Esophagus mucosa (tissue), 1 donor: Measurements from ENCODE around the gene PAX2. TPM values are rescaled to one million over a fixed set of nuclear protein-coding genes. Genes with fewer than 3 reads are reported as not detected.
"Not testable (repeated sequence)": the region's sequence is repeated elsewhere in the genome, so short reads cannot be mapped to it uniquely, and the experiment has no call there.

Source experiments
- ATAC-seq: fragments of 200-7000 bp; cut with Tn5 transposase; one replicate; pipeline ENCODE4 v1.9.1; 2020
- total RNA-seq: library from RNA; stranded (reverse); gene quantifications from one replicate; pipeline ENCODE4 v1.2.4, GENCODE V29; 2023
- donor health status: DM: yes; HTN: yes; CAD: no.

The PAX2 gene
- not detected for total RNA-seq

DNA sequence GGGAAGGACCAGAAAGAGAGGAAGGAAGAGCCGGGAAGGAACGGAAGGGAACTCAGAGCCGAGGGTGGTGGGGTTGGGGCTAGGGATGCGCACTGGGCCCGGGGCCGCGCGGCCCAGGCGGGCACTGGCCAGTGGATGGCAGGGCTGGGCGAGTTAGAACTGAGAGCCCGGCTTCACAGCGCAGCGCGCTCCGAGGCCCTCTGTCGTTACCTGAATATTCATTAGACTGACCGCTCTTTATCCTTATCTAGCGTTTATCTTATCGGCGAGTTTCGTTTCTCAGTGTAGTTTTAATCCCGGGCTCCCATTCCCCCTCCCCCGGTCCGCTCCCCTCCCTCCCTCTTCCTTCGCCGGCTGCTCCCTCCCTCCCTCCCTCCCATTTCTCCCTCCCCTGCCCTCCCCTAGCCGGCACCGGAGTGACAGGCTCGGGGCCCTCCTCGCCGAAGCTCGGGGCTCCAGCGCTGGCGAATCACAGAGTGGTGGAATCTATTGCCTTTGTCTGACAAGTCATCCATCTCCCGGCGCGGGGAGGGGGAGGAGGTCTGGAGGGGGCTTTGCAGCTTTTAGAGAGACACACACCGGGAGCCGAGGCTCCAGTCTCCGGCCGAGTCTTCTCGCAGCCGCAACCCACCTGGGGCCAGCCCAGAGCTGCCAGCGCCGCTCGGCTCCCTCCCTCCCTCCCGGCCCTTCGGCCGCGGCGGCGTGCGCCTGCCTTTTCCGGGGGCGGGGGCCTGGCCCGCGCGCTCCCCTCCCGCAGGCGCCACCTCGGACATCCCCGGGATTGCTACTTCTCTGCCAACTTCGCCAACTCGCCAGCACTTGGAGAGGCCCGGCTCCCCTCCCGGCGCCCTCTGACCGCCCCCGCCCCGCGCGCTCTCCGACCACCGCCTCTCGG, at the start of gene PAX2:
TSS of gene PAX2 (plus strand) at position 596 of the 895 bp plus-strand sequence. CDS start 679 bp downstream, outside the sequence.
- ATAC-seq: no peak

DNA sequence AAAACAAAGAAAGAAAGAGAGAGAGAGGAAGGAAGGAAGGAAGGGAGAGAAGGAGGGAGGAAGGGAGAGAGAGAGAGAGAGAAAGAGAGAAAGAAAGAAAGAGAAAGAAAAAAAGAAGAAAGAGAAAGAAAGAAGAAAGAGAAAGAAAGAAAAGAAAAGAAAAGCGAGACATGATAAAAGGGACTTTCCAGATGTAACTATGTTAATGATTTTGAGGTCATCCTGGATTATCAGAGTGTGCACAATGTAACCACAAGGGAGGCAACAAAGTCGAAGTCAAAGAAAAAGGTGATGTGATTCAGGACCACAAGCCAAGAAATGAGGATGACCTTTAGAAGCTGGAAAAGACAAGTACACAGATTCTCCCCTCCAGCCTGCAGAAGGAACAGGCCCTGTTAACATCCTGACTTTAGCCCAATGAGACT, 48.9 kb upstream of the PAX2 start:
- ATAC-seq: no peak

DNA sequence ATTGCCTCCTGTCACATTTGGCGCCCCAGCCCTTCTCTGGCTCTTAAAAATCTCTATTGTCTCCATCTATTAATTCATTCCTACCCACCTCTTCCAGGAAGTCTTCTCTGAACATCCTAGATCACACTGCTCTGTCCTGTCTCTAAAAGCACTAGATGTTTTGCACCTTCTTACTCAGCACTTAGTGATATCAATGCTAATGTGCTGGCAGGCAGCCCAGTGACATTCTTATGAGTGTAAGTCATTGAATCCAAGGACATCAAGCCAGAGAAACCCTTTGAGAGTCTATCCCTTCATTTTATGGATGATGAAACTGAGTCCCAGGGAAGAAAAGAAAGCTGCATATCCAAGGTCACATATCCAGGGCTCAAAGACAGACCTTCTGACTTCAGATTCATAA, 48.3 kb upstream of the PAX2 start:
- ATAC-seq: no peak

DNA sequence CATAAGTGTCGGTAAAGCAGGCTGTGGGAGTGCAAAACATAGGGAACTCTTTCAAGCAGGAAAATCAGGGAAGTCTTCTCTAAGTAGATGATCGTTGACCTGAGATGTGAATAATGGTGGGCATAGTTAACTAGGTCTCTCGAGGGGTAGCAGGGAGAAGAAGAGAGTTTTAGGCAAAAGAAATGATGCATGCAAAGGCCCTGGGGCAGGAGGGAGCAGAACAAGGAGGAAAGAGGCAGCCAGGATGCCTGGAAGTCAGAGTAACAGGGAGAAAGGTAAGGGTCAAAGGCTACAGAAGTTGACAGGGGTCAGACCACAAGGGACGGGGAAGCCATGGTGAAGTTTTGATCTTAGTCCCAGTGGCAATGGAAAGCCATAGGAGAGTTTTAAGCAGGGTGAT, 47.8 kb upstream of the PAX2 start:
- no peak for ATAC-seq

DNA sequence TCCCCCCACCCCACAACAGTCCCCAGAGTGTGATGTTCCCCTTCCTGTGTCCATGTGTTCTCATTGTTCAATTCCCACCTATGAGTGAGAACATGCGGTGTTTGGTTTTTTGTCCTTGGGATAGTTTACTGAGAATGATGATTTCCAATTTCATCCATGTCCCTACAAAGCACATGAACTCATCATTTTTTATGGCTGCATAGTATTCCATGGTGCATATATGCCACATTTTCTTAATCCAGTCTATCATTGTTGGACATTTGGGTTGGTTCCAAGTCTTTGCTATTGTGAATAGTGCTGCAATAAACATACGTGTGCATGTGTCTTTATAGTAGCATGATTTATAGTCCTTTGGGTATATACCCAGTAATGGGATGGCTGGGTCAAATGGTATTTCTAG, 43.7 kb upstream of the PAX2 start:
- ATAC-seq: not testable (repeated sequence)

DNA sequence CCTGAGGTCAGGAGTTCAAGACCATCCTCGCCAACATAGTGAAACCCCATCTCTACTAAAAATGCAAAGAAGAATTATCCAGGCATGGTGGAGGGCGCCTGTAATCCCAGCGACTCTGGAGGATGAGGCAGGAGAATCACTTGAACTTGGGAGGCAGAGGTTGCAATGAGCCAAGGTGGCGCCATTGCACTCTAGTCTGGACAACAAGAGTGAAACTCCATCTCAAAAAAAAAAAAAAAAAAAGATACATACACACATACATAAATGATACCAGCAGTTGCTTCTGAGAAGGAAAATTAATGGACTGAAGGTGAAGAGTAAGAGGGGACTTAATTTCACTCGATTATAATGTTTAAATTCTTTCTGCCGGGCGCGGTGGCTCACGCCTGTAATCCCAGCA, 40.2 kb upstream of the PAX2 start:
- ATAC-seq: no peak

DNA sequence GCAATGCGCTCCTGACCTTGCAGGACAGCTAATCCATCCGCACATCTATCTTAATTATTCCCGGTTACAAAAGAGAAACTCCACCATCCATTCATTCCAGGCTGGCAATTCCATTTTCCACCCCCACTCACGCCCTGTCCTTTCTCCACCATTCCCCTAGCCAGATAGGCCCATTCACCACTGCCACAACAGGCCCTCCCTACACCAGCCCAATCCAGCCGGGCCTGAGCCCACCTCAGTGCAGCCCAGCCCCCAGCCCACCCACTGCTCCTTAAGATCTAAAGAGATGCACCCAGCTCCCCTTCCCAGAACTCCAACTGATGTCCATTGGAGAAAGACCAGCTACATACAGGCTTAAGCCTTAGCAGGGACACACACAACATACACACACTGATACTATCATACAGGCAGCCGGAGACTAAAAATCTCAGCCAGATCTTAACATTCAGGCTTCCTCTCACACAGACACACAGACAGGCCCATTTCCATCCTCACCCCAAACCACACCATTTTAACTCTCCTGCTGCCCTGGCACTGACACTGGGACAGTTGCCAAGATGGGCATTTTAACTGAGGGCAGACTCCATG, 38.0 kb upstream of the PAX2 start:
- no peak for ATAC-seq

DNA sequence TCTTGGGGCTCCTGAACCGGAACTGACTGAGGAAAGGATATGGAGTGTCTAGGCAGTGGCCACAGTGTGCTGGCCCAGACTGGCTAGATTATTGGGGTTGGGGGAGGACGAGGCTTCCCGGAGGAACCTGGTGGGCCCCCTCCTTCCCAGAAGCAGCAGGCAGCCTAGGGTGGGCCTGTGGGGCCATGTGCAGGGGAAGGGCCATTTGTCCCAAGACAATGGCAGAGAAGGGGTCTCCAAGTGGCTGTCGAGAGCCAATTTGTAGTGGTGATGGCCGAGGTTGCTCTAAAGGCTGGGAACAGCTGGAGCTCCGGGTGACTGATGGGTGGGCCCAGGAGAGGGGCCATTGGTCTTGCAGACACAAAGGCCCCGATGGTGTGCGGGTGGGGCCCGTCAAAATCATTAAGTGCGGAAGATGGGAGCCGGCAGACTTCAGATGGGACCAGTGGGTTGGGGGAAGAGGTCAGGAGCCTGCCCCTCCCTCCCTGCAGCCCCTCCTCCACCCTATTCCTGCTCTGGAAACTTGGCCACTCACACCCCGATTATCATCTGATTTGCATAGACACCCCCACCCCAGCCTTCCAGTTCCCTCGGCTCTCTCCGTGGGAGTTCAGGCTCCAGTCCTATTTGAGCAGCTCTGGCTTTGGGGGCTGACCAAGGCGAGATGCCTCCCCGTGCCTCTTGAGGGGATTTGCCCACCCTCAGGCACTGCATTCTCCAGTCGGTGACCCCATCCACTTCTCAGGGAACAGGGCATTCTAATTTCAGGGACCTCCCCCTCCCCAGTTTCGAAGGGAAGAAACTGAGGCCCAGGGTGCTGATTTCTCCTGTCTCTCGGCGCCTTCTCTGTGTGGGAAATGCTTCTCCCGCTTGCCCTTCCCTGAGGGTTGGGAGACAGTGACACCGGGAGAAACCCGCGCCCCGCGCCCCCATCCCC, 36.0 kb upstream of the PAX2 start:
- ATAC-seq: no peak

DNA sequence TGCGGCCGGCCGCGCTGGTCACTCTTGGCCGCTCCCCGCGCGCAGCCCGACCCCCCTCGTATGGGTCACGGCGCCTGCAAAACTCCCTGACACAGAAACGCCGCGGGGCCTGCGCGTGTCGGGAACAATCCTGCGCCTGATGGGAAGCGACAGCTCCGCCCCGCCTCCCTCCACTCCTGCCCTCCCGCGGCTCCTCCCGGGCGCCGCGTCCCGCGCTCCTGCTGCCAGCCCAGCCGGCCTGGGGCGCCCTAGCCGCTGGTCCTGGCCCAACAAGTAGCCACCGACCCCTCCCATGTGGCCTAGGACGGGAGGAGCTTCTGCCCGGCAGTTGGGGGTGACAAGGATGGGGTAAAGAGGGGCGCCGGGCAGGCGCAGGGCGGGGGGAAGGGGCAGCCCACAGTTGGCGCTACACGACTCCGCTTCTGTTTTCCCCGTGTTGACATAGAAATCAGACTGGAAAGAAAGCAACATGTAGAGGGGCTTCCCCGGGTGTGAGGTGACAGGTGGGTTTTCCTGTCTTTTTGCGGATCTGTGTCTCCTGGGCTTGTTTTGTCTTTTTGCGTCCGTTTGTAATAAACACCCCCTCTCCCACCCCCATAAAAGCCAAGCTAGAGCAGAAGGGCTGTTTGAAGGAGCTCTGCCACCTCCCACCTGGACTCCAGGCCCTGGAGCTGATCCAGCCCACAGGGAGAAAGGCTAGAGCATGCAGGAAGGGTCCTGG, 35.1 kb upstream of the PAX2 start:
- ATAC-seq: no peak

DNA sequence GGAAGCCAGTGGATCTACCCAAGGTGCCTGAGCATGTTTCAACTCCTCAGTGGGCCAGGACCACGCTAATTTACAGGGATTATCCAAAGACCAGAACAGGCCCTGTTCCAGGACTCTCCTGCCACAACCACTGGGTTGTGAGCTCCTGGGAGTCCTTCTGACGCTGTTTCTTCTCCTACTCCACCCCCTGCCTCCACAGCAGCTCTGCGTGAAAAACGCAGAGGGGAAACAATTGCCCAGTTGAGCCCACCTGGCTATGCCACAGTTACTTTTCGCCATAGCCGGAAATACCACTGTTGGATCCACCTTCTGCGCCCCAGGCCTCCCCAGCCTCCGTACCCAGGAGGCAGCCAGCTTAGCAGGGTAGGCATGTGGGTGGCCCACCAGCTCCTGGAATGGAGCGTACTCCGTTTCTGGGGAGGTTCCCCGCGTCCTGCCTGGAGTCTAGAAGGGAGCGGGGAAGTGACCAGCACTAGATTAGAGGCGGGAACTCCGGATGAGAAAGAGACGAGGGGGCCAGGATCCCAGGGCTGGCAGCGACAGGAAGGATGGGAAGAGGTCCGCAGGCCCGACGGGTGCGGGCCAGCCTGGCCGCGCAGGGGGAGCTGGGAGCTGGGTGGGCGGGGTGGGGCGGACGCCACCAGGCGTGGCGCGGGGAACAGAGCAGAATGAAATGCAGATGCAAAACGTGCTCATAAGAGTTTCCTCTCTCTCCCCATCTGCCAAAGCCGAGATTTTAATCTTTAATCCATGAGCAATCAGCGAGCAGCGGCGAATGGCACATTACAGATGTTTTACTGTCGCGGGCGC, 32.1 kb upstream of the PAX2 start:
- ATAC-seq: no peak

DNA sequence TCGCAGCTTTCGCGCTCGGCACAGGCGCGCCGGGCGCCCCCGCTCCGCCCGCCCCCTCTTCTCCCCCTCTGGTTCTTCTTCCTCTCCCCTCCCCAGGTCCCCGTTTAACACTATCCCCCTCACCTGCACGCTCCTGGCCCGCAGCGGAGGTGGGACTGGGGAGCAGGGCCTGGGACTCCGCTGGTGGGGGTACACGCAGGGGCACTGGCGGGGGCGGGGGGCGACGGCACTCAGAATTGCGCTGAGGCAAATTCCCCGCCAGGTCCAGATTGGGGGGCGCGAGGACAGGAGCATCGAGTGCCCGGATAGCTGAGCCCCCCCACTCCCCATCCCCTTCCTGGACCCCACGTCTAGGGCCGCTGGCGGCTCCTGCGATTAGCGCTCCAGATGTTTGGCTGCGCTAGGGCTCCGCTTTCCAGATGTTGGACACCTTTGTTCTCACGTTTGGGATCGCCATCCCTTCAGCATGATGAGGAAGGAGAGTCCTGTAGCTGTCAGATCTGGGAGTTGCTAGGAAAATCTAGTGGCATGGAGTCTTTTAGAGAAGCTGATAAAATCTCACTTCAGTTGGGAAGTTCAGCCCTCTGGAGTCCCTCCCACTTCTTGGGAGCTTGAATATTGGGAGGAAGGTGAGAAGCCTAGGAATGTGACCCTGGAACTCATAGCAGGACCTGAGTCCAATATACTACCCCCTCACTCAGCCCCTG, 31.4 kb upstream of the PAX2 start:
- ATAC-seq: no peak

DNA sequence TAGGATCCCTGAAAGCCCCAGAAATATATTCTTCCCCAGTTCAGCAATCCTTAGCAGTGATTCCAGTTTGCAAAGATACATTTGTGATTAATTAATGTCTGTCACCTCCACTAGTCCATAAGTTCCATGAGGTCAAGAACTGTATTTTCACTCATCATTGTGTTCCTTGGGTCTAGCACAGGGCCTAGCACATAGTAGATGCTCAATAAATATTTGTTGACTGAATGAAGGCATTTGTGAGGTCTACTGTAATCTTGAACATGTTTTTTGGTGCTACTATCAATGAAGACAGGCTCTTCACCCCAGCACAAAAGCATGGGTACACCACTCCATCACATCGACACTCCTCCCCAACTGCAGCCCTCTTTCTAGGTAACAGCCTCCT, 30.8 kb upstream of the PAX2 start:
- ATAC-seq: no peak

DNA sequence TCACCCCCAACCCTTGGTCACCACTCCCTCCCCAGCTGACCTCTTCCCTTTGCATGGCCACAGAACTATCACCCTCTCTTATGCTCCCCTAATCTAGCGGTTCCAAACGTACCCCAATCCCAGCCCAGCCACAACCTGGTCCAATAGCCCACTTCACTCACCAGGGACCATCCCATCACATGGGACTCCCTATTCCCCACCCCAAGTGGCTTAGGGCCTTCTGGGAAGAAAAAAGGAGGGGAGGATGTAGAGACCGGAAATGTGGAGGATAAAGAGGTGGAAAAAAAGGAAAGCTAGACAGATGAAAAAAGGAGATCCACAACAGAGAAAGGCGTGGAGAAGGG, 30.3 kb upstream of the PAX2 start:
- no peak for ATAC-seq

DNA sequence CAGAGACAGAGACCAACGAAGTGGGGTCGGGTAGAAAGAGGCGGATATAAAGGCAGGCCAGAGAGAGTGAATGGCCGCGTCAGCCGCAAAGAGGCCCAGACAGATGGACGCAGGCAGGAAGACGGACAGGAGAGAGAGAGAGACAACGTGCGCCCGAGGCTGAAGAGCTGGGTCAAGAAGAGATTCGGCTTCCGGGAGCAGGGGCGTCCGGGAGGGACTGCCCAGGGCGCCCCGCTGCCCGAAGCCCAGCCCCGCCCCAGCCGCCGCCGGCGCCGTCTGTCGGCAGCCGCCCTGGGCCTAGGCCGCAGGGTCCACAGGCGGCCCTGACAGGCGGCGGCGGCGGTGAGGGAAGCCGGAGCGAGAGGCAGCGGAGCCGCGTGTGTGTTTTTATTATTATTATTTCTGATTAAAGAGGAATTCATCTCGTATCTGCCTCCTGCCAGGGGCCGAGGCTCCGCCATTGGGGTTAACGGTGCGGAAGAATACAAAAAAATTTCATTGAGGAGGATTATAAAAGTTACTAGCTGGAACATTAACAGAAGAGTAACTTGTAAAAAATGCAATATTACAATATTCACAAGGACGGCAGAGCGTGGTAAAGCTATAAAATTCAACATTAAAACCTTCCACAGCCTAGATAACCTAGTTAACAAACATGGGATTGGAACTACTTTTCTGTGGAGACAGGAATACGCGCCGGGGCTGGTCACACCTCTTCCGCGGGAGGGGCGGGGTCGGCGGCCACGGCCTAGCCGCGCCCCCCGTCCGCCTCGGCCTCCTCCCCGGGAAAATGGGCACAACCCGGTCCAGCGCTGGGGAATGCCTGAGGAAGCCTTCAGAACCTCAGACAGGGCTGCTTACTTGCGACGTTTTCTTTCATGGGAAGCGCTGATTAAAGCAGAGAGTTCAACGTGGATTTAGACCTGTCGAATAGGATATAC, 29.7 kb upstream of the PAX2 start:
- no peak for ATAC-seq

DNA sequence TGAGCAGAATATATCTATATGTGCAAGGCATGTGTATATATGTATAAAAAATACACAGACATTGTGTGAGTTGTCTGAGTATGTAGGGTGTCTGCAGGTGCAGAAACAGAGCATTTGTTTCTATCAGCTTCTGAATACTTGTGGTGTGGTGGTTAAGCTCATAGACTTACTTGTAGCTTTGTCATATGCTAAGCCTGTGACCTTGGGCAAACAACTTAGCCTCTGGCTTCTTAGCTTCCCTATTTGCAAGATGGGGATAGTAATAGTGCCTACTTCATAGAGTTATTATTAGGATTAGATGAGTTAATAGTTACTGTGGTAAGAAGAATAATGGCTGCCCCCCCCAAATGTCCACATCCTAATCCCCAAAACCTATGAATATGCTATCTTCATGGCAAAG, 28.2 kb upstream of the PAX2 start:
- ATAC-seq: no peak

DNA sequence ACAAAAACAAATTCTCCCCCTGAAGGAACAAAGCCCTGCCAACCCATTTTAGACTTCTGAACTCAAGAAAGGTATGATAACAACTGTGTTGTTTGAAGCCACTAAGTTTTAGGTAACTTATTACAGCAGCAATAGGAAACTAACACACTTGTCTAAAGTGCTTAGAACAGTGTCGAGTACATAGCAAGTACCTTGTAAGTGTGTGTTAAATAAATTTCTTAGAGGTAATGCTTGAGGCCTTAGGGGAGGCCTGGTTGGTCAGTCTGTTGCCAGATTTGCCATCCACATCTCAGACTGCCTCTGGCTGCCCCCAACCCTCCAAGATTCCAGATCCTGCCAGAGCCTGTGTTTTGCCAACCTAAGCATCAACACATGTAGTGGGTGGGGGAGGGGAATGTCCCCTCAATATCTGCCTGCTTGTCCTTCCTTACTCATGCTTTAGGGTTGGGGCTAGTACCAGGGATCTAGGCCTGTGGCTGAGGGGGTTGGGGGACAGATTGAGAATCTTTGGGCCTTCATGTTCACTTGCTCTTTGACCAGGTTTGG, 27.1 kb upstream of the PAX2 start:
- ATAC-seq: no peak

DNA sequence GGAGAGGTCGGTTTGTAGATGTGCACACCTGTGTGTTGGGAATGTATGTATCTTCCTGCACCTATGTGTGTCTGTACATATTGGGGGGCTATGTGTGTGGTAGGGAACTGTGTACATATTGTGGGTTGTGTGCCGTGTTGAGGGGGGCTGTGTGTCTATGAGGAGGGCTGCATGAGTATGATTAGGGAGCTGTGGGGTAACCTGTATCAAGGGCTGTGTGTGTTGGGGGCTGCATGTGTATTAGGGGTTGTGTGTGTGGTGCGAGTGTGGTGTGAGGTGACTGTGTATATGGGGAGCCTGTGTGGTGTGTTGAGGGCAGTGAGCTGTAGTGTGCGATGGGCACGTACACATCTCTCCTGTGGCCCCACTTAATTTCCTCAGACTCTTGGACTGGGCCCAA, 22.2 kb upstream of the PAX2 start:
- peak; percentile 8 for ATAC-seq

DNA sequence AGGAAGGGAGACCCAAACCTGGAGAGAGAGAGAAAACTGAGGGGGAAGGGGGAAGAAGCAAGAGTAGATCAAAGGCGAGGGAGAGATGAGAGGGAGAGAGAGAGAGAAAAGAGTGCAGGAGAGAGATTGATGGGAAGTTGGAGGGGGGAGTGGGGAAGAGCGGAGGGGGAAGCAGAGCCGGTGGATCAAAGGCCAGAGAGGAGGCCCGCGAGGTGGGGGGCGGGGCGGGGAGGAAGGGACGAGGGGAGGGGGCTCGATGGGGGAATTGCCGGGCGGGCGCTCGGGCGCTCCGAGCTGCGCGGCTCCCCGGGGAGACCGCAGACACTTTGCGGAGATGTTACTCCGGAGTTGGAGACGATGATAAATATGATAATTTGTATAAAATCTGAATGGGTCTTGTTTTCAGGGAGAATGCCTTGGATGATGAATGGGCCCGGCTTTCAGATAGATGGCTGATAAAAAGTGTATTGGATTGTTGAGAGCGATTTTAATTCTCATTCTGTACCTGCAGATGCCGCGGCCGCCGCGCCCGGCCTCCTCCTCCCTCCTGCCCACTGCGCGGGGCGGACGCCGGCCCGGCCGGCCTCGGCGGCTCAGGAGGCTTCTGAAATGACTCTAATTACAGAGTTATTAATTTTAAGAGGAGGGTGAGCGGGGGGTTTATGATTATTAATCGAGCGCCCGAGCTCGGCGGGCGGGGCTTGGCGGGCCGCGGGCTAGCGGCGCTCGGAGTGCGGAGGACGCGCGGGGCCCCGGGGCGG, 21.4 kb upstream of the PAX2 start:
- ATAC-seq: no peak

DNA sequence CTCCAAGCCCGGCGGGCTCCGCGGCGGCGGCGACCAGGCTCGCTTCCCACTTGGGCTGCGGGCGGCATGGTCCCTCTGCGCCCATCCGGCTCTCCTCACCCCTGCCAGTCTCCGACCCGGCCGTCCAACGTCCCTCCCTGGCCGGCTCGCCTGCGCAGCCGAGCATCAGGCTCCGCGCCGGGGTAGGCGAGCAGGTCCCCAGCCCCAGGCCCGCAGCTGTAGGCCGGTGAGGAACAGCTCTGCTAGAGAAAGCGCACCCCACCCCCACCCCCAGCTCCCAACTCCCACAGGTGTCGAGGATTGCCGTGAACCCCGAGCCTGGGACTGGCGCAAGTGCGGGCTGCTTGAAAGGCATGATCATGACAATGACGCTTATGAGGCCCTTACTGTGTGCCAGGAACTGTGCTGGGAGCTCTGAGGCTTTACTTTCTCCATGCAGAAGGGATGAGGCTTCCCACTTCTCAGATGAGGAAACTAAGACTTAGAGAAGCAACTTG, 20.8 kb upstream of the PAX2 start:
- ATAC-seq: no peak
